HepG2 (cell line): ENCODE measurements around the gene TBC1D22A.

Experiments used
- ELF1 ChIP-seq: sonication (generic); formaldehyde crosslinking; IDR thresholded peaks from 2 replicates; pipeline ENCODE4 v1.4.0; 2020; ENCODE audit warnings: missing genetic modification reagents
- ESRRA ChIP-seq: sonication (generic); formaldehyde crosslinking; IDR thresholded peaks from 2 replicates; pipeline ENCODE4 v1.5.1; 2020; ENCODE audit warnings: mild to moderate bottlenecking, low read depth, missing genetic modification reagents
- EZH2 ChIP-seq: conservative IDR thresholded peaks from 2 replicates; pipeline ENCODE4 v1.6.1; 2012; ENCODE audit warnings: mild to moderate bottlenecking, low read depth, low read length, moderate library complexity
- GABPA ChIP-seq, 2 experiments: IDR thresholded peaks; 2 replicates each; pipeline ENCODE4 v1.6.1; 2011 to 2016; ENCODE audit warnings: low read depth in 2 of 2, low read length in 1 of 2, missing biosample characterization in 1 of 2, missing genetic modification characterization in 1 of 2
- HNRNPK ChIP-seq: fragments of 200-400 bp; formaldehyde crosslinking; IDR thresholded peaks from 2 replicates; pipeline ENCODE4 v1.6.1; 2018; ENCODE audit warnings: low read length, low read depth, moderate library complexity, mild to moderate bottlenecking; ENCODE audit not compliant: poor library complexity, severe bottlenecking
- HOXA7 ChIP-seq: sonication (generic); formaldehyde crosslinking; IDR thresholded peaks from 2 replicates; pipeline ENCODE4 v1.8.1; 2022; ENCODE audit warnings: mild to moderate bottlenecking, missing genetic modification reagents, moderate library complexity
- HOXD1 ChIP-seq: sonication (generic); formaldehyde crosslinking; IDR thresholded peaks from 2 replicates; pipeline ENCODE4 v1.5.0; 2020; ENCODE audit warnings: missing genetic modification reagents
- JUN ChIP-seq: sonication (generic); formaldehyde crosslinking; IDR thresholded peaks from 2 replicates; pipeline ENCODE4 v1.4.0; 2020; ENCODE audit warnings: mild to moderate bottlenecking, missing genetic modification reagents
- POLR2A ChIP-seq, 2 experiments: IDR thresholded peaks; 2 replicates each; pipeline ENCODE4 v1.6.1; 2011; ENCODE audit warnings: low read depth in 2 of 2, low read length in 2 of 2, mild to moderate bottlenecking in 1 of 2, moderate library complexity in 1 of 2; ENCODE audit not compliant: insufficient read depth in 1 of 2
- ZNF777 ChIP-seq: sonication (generic); formaldehyde crosslinking; IDR thresholded peaks from 2 replicates; pipeline ENCODE4 v1.4.0; 2020; ENCODE audit warnings: missing genetic modification reagents
- TF ChIP-seq, protein P1 (sequence below): sonication (generic); formaldehyde crosslinking; conservative IDR thresholded peaks from 2 replicates; pipeline ENCODE4 v1.4.0; 2020; ENCODE audit warnings: missing genetic modification reagents
- TF ChIP-seq, protein P2 (sequence below): sonication (generic); formaldehyde crosslinking; IDR thresholded peaks from 2 replicates; pipeline ENCODE4 v1.5.0; 2020; ENCODE audit warnings: mild to moderate bottlenecking, missing genetic modification reagents, moderate library complexity

DNA sequence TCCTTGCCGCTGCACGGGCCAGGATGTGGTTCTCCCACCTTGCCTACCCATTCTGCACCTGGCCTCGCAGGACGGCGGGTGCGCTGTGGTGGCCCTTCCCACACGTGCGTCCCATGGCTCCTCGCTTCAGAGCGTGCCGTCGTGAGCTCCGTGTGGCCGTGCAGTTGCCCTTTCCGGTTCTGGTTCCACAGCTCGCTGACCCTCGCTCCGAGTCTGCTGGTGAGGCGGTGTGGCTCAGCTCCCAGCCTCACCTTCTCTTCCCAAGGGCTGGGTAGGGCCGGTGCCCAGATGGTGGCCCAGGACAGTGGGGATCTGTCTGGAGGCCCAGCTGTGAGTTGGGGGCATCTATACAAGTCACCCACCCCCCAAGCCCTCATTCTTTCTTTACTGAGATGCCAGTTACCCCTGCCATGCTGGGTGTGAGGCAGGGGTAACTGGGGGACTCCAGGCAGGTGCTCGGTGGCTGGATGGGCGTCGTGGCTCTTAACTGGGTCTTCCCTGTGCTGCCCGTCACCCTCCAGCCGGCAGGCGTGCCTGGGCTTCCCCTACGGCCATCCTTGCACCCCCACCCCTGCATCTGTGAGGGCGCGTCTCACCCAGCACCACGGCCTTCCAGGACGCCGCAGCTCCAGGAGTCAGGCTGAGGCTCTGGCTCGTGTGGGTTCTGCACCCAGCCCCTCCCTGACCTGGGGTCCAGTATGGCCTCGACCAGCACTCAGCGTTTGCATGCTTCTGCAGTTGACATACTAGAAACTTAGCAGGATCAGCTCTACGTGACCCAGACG, 395.2 kb downstream of the TBC1D22A start:
- TF ChIP-seq HNRNPK (no peak), ELF1 (CRISPR knock-in tag) (no peak), POLR2A (IDR thresholded peaks at IDR 0.05; ENCODE audit: insufficient read depth in 1 of 2, low read depth in 2 of 2, low read length in 2 of 2) (no peak), ZNF777 (CRISPR knock-in tag) (no peak), HOXA7 (no peak), EZH2 (no peak), GABPA (IDR thresholded peaks at IDR 0.05; ENCODE audit: low read depth, low read length) (no peak), GABPA (CRISPR knock-in tag; IDR thresholded peaks at IDR 0.05; ENCODE audit: low read depth) (no peak), ESRRA (CRISPR knock-in tag) (no peak), HOXD1 (CRISPR knock-in tag) (no peak), JUN (CRISPR knock-in tag) (no peak)
- TF ChIP-seq, protein P1, sequence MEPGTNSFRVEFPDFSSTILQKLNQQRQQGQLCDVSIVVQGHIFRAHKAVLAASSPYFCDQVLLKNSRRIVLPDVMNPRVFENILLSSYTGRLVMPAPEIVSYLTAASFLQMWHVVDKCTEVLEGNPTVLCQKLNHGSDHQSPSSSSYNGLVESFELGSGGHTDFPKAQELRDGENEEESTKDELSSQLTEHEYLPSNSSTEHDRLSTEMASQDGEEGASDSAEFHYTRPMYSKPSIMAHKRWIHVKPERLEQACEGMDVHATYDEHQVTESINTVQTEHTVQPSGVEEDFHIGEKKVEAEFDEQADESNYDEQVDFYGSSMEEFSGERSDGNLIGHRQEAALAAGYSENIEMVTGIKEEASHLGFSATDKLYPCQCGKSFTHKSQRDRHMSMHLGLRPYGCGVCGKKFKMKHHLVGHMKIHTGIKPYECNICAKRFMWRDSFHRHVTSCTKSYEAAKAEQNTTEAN (CRISPR knock-in tag), result no peak
- TF ChIP-seq, protein P2, sequence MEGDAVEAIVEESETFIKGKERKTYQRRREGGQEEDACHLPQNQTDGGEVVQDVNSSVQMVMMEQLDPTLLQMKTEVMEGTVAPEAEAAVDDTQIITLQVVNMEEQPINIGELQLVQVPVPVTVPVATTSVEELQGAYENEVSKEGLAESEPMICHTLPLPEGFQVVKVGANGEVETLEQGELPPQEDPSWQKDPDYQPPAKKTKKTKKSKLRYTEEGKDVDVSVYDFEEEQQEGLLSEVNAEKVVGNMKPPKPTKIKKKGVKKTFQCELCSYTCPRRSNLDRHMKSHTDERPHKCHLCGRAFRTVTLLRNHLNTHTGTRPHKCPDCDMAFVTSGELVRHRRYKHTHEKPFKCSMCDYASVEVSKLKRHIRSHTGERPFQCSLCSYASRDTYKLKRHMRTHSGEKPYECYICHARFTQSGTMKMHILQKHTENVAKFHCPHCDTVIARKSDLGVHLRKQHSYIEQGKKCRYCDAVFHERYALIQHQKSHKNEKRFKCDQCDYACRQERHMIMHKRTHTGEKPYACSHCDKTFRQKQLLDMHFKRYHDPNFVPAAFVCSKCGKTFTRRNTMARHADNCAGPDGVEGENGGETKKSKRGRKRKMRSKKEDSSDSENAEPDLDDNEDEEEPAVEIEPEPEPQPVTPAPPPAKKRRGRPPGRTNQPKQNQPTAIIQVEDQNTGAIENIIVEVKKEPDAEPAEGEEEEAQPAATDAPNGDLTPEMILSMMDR (CRISPR knock-in tag), result no peak
